IPS-15b (cell line): Measurements from ENCODE around the gene CYB561A3.

ENCODE experiments used
- H3K27me3 ChIP-seq: one replicate; pipeline ENCODE4 v1.6.1; 2013; ENCODE audit warnings: low read length; ENCODE audit not compliant: control insufficient read depth, insufficient read depth
- H3K36me3 ChIP-seq: one replicate; pipeline ENCODE4 v1.6.1; 2013; ENCODE audit warnings: low read length; ENCODE audit not compliant: control insufficient read depth, insufficient read depth
- H3K4me1 ChIP-seq: one replicate; pipeline ENCODE4 v1.6.1; 2013; ENCODE audit warnings: mild to moderate bottlenecking, low read length; ENCODE audit not compliant: control insufficient read depth, insufficient read depth
- H3K4me3 ChIP-seq: one replicate; pipeline ENCODE4 v1.5.1; 2013; ENCODE audit warnings: low read depth, low read length
- H3K9ac ChIP-seq: one replicate; pipeline ENCODE4 v1.6.1; 2013; ENCODE audit warnings: low read depth, mild to moderate bottlenecking, low read length
- H3K9me3 ChIP-seq: one replicate; pipeline ENCODE4 v1.6.1; 2013; ENCODE audit warnings: mild to moderate bottlenecking, low read length; ENCODE audit not compliant: control insufficient read depth, insufficient read depth

CYB561A3 gene

GRCh38 chr11:61352038-61352437 lies 9.6 kb downstream of the CYB561A3 start:
- Histone ChIP-seq H3K27me3 (no peaks in the 10 kb centered on the region), H3K36me3 (no peaks in the 10 kb centered on the region), H3K4me1 (no peaks in the 10 kb centered on the region), H3K9me3 (no peaks in the 10 kb centered on the region), H3K4me3 (no peak overlapping the region), H3K9ac (no peak overlapping the region)

DNA sequence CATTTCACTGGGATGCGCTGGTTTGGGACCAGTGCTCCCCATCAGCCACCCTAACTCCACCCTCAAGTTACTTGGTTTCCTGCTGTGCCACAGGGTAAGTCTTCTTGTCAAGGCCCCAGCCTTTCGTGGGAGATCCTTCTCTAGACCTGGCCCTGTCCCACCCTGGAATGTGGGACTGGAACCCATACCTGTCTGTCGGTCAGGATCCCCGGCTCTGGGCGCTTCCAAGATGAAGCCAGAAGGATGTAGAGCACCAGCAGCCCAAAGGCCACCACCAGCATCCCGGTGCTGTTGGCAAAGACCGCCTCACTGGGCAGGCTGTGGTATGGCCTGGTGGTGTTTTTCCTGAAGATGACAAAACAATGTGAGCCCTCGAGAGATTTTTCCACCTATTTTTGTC lies 10.9 kb downstream of the CYB561A3 start:
- no peak overlapping the region for H3K9ac ChIP-seq
- no peaks in the 10 kb centered on the region for H3K36me3 ChIP-seq
- H3K27me3 ChIP-seq = no peaks in the 10 kb centered on the region
- H3K4me1 ChIP-seq = no peaks in the 10 kb centered on the region
- H3K4me3 ChIP-seq = no peak overlapping the region
- no peaks in the 10 kb centered on the region for H3K9me3 ChIP-seq

- Histone ChIP-seq H3K9me3 (no peaks in the 10 kb centered on the region), H3K4me3 (no peak overlapping the region), H3K4me1 (no peaks in the 10 kb centered on the region), H3K27me3 (no peaks in the 10 kb centered on the region), H3K9ac (no peak overlapping the region), H3K36me3 (peaks cover 2% of the 10 kb centered on the region)
These were observed 11.3 kb downstream of the CYB561A3 start for GRCh38 chr11:61350336-61350735.

DNA sequence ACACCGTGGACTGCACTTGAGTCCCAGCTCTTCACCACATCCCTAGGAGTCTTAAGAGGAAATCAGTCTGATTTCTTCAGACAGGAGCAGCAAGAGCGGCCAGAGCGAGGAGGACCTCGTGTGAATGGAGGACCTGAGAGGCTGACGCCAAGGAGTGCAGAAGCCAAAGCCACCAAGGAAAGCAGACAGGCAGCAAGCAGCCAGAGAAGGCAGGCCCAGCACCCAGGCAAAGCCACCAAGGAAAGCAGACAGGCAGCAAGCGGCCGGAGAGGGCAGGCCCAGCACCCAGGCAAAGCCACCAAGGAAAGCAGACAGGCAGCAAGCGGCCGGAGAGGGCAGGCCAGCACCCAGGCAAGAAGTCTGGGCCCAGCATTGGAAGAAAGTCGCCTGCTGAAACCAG lies 11.8 kb downstream of the CYB561A3 start:
- no peaks in the 10 kb centered on the region for H3K27me3 ChIP-seq
- no peaks in the 10 kb centered on the region for H3K9me3 ChIP-seq
- no peak overlapping the region for H3K9ac ChIP-seq
- no peak overlapping the region for H3K4me3 ChIP-seq
- peaks cover 4% of the 10 kb centered on the region for H3K36me3 ChIP-seq
- no peaks in the 10 kb centered on the region for H3K4me1 ChIP-seq

GRCh38 chr11:61349189-61349751 lies 12.4 kb downstream of the CYB561A3 start:
- H3K27me3 ChIP-seq = no peaks in the 10 kb centered on the region
- peaks cover 4% of the 10 kb centered on the region for H3K36me3 ChIP-seq
- H3K4me1 ChIP-seq = no peaks in the 10 kb centered on the region
- H3K9ac ChIP-seq = no peak overlapping the region
- H3K4me3 ChIP-seq = no peak overlapping the region
- H3K9me3 ChIP-seq = no peaks in the 10 kb centered on the region

GRCh38 chr11:61347916-61348461 lies 13.7 kb downstream of the CYB561A3 start:
- Histone ChIP-seq H3K4me1 (no peaks in the 10 kb centered on the region), H3K36me3 (peaks cover 9% of the 10 kb centered on the region), H3K9ac (no peak overlapping the region), H3K9me3 (no peaks in the 10 kb centered on the region), H3K4me3 (no peak overlapping the region), H3K27me3 (no peaks in the 10 kb centered on the region)

- Histone ChIP-seq H3K27me3 (no peaks in the 10 kb centered on the region), H3K9me3 (no peaks in the 10 kb centered on the region), H3K9ac (no peak overlapping the region), H3K4me1 (no peaks in the 10 kb centered on the region), H3K4me3 (no peak overlapping the region), H3K36me3 (peaks cover 19% of the 10 kb centered on the region)
These were observed 15.5 kb downstream of the CYB561A3 start for GRCh38 chr11:61345954-61346843.

DNA sequence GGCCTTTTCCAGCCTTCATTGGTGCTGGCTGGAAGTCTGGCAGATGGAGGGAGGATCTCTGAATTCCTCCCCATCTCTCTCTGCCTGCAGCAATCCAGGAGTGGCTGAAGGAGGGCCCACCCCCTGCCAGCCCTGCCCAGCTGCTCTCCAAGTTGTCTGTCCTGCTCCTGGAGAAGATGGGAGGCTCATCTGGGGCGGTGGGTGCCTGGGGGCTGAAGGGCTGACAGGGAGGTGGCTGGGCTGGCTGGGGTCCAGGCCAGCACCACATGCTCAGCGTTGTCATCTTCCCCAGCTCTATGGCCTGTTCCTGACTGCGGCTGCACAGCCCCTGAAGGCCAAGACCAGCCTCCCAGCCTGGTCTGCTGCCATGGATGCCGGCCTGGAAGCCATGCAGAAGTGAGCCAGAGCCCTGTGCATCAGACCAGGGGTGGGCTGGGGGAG lies 16.5 kb downstream of the CYB561A3 start:
- Histone ChIP-seq H3K4me3 (no peak overlapping the region), H3K36me3 (peaks cover 19% of the 10 kb centered on the region), H3K4me1 (no peaks in the 10 kb centered on the region), H3K27me3 (no peaks in the 10 kb centered on the region), H3K9ac (no peak overlapping the region), H3K9me3 (no peaks in the 10 kb centered on the region)

GRCh38 chr11:61343792-61344745 lies 17.6 kb downstream of the CYB561A3 start:
- Histone ChIP-seq H3K27me3 (no peaks in the 10 kb centered on the region), H3K9me3 (no peaks in the 10 kb centered on the region), H3K4me1 (no peaks in the 10 kb centered on the region), H3K9ac (no peak overlapping the region), H3K36me3 (peaks cover 25% of the 10 kb centered on the region), H3K4me3 (no peak overlapping the region)

GRCh38 chr11:61342207-61342803 lies 19.4 kb downstream of the CYB561A3 start:
- no peak overlapping the region for H3K9ac ChIP-seq
- no peaks in the 10 kb centered on the region for H3K4me1 ChIP-seq
- H3K9me3 ChIP-seq = no peaks in the 10 kb centered on the region
- H3K36me3 ChIP-seq = peaks cover 29% of the 10 kb centered on the region
- no peaks in the 10 kb centered on the region for H3K27me3 ChIP-seq
- H3K4me3 ChIP-seq = no peak overlapping the region

DNA sequence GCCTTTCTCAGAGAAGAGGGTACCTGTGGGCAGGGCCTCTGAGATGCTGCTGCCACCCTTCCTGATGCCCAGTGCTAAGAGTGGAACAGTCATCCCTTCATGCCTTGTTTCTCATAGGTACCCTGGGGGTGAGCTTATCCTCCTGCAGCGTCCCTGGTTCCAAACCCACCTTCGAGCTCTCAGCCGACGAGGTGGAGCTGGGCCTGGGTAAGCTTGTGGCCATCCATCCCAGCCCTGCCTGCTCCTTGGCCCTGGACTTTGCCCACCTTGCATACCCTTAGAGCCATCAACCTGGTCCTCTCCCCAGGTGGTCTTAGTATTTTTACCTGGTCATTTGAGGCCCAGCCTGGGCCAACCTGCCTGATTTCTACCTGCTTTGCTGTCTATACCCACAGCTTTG lies 20.0 kb downstream of the CYB561A3 start:
- Histone ChIP-seq H3K36me3 (peaks cover 29% of the 10 kb centered on the region), H3K9me3 (no peaks in the 10 kb centered on the region), H3K4me3 (no peak overlapping the region), H3K9ac (no peak overlapping the region), H3K27me3 (no peaks in the 10 kb centered on the region), H3K4me1 (no peaks in the 10 kb centered on the region)
